T-helper 1 cell treated with Interleukin-12 subunit alpha and Interleukin-12 subunit beta and Interleukin-4 antibody, amounts not matched to agents 30 μg/mL and 1 μg/mL, for 36 hours (primary cell): ENCODE data around the gene RNF207.
"Not testable (repeated sequence)": the region's sequence is repeated elsewhere in the genome, so short reads cannot be mapped to it uniquely, and the experiment has no call there.

Source experiments
- H3K27ac Mint-ChIP-seq: one replicate; pipeline ENCODE4 v1.8.0; 2021; ENCODE audit warnings: mild to moderate bottlenecking, mixed read lengths
- H3K27me3 Mint-ChIP-seq: one replicate; pipeline ENCODE4 v1.8.0; 2021; ENCODE audit warnings: low read depth, mixed read lengths
- H3K36me3 Mint-ChIP-seq: one replicate; pipeline ENCODE4 v1.8.0; 2021; ENCODE audit warnings: low read depth, mixed read lengths
- H3K4me1 Mint-ChIP-seq: one replicate; pipeline ENCODE4 v1.8.0; 2021; ENCODE audit warnings: low read depth, mixed read lengths
- H3K4me3 Mint-ChIP-seq: one replicate; pipeline ENCODE4 v1.8.0; 2021; ENCODE audit warnings: mild to moderate bottlenecking, moderate library complexity, mixed read lengths
- H3K9me3 Mint-ChIP-seq: one replicate; pipeline ENCODE4 v1.8.0; 2021; ENCODE audit warnings: mixed read lengths

Gene RNF207

DNA sequence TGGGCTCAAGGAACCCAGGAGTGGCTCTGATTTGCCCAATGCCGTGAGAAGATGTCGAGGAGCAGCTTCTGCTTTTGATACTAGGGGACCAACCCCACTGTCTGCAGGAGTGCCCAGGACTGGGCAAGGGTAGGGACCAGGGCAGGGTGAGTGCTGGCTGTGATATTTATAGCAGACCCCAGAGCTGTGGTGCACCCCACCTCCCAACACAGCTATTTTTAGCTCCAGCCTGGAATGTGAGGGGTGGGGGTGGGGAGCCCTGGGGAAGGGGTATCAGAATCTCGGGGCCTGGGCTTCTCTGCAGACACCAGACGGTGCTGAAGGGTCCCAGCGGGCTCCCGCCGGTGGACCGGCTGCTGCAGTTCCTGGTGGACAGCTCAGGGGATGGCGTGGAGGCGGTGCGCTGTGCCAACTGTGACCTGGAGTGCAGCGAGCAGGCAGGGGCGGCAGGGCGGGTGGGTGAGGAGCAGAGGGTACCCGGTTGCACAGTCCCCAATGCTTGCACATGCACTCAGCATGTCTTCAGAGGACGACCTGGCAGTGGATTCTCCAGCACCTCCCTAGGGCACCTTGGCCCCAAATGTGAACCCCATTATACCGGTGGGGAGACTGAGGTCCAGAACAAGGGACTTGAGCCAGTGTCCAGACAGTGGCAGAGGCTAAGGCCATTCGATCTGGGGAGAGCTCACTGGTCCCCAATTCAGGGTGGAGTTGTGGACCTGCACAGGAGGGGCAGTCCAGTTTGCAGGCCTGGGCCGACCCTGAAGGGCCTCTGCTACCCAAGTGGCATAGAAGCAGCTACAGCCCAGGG, 1.4 kb downstream of the RNF207 start:
- Mint-ChIP-seq H3K27me3 (no peaks in the 10 kb centered on the region), H3K4me1 (peaks cover 17% of the 10 kb centered on the region), H3K4me3 (peak overlapping the region; percentile 80), H3K36me3 (peaks cover 19% of the 10 kb centered on the region), H3K9me3 (no peaks in the 10 kb centered on the region), H3K27ac (no peak overlapping the region)

DNA sequence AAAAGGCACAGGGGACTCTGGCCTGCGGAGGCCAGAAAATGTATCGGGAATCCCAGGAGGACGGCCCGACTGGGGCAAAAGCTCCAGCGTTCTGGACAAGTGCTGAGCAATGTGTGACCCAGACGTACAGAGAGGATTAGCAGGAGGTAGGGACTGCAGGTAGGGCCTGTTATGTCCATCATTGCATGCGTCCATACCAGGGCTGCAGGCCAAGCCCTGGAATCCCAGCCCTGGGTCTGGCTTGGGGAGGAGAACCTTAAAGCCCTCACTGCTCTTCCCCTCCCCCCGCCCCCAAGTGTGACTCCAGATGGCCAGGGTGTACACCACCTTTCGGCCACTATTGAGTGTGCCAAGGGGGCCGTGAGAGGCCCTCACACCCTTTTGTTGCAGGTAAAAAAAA, 2.0 kb downstream of the RNF207 start:
- Mint-ChIP-seq H3K9me3 (no peaks in the 10 kb centered on the region), H3K4me3 (no peak overlapping the region), H3K36me3 (peaks cover 21% of the 10 kb centered on the region), H3K27ac (no peak overlapping the region), H3K27me3 (no peaks in the 10 kb centered on the region), H3K4me1 (peaks cover 17% of the 10 kb centered on the region)

DNA sequence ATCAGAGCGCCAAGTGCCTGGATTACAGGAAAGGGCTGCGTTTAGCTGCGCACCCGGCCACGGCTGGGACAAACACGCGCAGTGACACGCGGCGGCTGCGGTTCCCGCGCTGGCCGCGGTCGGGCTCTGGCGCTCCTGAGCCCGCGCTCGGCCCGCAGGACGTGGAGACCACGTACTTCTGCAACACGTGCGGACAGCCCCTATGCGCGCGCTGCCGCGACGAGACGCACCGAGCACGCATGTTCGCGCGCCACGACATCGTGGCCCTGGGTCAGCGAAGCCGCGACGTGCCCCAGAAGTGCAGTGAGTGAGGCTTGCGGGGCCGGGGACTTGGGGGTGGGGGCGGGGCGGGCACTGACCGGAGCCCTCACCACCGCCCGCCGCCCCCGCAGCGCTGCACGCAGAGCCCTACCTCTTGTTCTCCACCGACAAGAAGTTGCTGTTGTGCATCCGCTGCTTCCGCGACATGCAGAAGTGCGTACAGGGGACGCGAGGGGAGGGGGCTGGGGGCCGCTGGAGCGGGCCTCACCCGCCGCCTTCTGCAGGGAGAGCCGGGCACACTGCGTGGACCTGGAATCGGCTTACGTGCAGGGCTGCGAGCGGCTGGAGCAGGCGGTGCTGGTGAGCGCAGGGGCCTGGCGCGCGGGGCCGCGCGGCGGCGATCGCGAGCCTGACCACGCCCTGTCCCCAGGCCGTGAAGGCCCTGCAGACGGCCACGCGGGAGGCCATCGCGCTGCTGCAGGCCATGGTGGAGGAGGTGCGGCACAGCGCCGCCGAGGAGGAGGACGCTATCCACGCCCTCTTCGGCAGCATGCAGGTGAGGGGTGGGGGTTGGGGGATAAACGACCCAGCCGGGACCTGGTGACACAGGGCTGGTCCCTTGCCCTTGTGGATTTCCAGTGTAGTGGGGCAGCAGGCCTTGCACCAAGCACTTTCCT, 3.1 kb downstream of the RNF207 start:
- no peak overlapping the region for H3K27ac Mint-ChIP-seq
- H3K9me3 Mint-ChIP-seq: no peaks in the 10 kb centered on the region
- H3K27me3 Mint-ChIP-seq: no peaks in the 10 kb centered on the region
- H3K4me3 Mint-ChIP-seq: no peak overlapping the region
- H3K36me3 Mint-ChIP-seq: peaks cover 26% of the 10 kb centered on the region
- H3K4me1 Mint-ChIP-seq: peaks cover 17% of the 10 kb centered on the region

DNA sequence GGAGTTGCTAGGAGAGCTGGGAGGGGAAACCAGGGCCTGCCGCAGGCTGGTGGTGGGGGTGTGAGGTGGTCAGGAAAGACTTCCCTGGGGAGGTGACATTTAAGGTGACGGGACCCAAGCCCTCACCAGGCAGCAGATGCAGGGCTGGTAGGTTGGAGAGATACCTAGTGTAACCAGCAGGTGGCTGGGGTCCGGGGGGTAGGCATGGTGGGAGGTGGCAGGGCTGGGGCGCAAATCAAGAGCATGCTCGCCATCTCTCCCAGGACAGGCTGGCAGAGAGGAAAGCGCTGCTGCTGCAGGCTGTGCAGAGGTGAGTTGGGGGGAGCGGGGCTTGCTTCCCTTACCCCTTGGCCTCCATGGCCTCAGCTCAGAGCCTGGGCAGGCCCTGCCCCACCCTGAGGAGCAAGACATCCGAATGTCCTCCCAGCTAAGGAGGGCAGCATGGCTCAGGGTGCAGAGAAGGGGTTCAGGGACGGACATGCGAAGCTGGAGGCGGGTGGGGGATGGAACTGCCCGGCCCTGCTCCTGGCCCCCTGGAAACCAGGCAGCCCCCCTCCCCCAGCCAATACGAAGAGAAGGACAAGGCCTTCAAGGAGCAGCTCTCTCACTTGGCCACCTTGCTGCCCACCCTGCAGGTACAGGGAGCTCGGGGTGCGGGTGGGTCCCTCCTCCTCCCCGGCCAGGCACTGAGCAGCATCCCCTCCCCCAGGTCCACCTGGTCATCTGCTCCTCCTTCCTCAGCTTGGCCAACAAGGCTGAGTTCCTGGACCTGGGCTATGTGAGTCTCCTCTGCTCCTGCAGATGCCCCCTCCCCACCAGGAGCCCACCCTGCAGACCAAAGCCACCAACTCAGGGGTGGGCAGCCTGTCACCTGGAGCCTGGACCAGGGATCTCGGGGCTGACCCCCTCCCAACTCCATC, 4.0 kb downstream of the RNF207 start:
- Mint-ChIP-seq H3K27me3 (no peaks in the 10 kb centered on the region), H3K36me3 (peaks cover 26% of the 10 kb centered on the region), H3K27ac (no peak overlapping the region), H3K4me3 (peak overlapping the region; percentile 0), H3K4me1 (peaks cover 12% of the 10 kb centered on the region), H3K9me3 (no peaks in the 10 kb centered on the region)

DNA sequence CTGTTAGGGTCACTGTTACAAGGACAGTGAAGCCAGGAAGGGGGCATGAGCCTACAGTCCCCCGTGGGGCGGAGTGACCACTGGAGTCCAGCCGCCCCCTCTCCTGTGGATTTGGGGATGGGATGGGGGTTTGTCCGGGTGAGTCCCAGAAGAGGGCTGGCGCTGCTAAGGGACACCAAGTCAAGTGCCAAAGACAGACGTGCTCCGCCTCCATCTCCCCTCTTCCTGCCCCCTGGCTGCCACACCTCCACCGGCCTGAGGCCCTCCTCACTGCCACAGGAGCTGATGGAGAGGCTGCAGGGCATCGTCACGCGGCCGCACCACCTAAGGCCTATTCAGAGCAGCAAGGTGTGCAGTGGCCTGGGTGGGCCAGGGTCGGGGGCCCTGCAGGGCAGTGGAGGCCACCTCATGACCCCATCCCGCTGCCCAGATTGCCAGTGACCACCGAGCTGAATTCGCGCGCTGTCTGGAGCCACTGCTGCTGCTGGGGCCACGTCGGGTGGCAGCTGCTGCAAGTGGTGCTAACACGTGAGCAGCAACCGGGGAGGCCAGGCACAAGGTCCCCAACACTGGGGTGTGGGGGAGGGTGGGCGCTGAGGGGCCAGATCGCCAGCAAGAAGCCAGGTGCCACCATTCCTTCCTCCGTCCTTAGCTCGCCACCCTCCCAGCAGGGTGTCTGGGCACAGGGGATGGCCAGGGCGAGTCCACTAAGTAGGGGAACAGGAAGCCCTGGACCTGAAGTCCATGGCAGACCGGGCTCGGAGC, 4.9 kb downstream of the RNF207 start:
- Mint-ChIP-seq H3K27me3 (no peaks in the 10 kb centered on the region), H3K27ac (no peak overlapping the region), H3K9me3 (no peaks in the 10 kb centered on the region), H3K4me1 (peaks cover 12% of the 10 kb centered on the region), H3K36me3 (peaks cover 30% of the 10 kb centered on the region), H3K4me3 (no peak overlapping the region)

DNA sequence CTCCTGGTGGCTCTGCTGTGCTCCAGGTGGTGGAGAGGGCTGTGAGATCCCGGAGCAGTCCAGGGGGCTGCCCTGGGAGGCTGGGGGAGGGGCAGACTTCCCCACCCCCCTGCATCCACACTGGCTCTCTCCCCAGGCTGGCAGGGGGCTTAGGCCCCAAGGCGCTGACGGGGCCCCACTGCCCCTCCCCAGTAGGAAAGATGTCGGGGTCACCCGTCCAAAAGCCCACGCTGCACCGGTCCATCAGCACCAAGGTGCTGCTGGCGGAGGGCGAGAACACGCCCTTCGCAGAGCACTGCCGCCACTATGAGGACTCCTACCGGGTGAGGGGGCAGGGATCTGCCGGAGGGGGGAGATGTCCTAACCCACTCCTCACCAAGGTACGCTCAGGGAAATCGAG, 5.8 kb downstream of the RNF207 start:
- Mint-ChIP-seq H3K27me3 (no peaks in the 10 kb centered on the region), H3K36me3 (peaks cover 29% of the 10 kb centered on the region), H3K4me1 (peaks cover 11% of the 10 kb centered on the region), H3K27ac (no peak overlapping the region), H3K9me3 (no peaks in the 10 kb centered on the region), H3K4me3 (no peak overlapping the region)

DNA sequence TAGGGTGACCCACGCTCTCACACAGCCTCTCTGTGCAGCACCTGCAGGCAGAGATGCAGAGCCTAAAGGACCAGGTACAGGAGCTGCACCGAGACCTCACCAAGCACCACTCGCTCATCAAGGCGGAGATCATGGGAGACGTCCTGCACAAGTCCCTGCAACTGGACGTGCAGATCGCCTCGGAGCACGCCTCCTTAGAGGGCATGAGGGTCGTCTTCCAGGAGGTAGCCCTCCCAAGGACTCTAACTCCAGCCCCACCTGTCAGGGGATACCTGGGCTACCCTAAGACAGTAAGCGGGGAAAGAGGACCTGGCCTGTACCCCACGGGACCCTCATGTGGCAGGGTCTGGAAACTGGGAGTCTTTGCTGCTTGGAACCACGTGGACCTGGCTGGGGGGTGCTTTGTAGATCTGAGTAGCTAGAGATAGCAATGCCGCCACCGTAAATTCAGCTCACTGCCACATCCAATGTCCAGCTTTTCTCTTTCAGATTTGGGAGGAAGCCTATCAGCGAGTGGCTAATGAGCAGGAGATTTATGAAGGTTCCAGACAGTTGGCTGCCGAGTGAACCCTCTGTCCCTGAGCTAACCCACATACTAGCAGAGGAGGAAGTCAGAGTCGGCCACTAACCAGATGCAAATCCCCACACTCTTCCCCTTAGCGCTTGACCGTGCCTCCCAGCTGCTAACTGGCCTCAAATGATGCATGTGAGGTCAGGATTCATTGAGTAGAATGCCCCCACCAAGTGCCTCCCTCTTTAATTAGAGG, 6.5 kb downstream of the RNF207 start:
- H3K36me3 Mint-ChIP-seq: peaks cover 26% of the 10 kb centered on the region
- no peak overlapping the region for H3K27ac Mint-ChIP-seq
- peaks cover 9% of the 10 kb centered on the region for H3K4me1 Mint-ChIP-seq
- no peaks in the 10 kb centered on the region for H3K27me3 Mint-ChIP-seq
- H3K4me3 Mint-ChIP-seq: no peak overlapping the region
- no peaks in the 10 kb centered on the region for H3K9me3 Mint-ChIP-seq

DNA sequence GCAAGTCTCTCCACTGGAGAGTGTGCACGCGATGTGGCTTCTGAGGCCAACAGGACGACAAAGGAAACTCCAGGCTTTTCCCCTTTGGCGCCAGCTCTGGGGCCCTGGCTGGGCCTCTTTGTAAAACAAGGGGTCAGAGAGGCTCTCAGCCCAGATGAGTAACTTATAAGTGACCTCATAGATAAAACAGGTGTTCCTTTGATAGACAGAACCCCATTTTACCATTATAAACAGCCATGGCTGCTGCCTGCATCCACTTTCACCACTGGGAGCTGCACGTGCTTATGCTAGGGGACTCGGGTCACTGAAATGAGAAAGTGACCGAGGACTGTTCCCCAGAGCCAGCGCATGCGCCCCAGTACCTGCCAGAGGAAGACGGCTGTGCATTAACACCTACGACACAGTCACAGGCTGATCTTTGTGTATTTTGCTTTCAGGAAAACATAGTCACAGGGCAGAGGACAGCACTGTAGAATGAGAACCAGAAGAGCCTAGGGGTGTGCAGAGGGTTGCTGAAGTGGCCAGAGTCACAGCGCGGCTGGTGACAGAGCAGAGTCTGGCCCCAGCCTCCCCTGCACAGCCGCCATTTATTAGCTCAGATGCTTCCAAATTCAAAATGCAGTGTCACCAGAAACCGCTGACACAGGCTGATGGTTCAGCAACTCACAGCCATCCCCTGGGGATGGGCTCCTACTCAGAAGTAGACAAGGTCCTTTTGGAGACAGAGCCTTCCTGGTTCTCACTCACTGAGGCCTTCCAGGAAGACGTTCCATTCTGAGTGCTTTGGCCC, 12.7 kb downstream of the RNF207 start:
- Mint-ChIP-seq H3K27me3 (no peaks in the 10 kb centered on the region), H3K4me3 (no peak overlapping the region), H3K9me3 (no peaks in the 10 kb centered on the region), H3K27ac (no peak overlapping the region), H3K36me3 (peaks cover 11% of the 10 kb centered on the region), H3K4me1 (peaks cover 6% of the 10 kb centered on the region)

DNA sequence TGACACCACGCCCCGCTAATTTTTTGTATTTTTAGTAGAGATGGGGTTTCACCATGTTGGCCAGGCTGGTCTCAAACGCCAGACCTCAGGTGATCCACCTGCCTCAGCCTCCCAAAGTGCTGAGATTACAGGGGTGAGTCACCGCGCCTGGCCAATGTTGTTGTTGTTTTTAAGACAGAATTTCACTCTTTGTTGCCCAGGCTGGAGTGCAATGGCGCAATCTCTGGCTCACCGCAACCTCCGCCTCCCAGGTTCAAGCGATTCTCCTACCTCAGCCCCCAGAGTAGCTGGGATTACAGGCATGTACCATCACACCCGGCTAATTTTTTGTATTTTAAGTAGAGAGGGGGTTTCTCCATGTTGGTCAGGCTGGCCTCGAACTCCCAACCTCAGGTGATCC, 13.7 kb downstream of the RNF207 start:
- H3K9me3 Mint-ChIP-seq, H3K27me3 Mint-ChIP-seq, H3K4me3 Mint-ChIP-seq, H3K4me1 Mint-ChIP-seq, H3K27ac Mint-ChIP-seq: not testable (repeated sequence)
- H3K36me3 Mint-ChIP-seq: peaks cover 17% of the 10 kb centered on the region

DNA sequence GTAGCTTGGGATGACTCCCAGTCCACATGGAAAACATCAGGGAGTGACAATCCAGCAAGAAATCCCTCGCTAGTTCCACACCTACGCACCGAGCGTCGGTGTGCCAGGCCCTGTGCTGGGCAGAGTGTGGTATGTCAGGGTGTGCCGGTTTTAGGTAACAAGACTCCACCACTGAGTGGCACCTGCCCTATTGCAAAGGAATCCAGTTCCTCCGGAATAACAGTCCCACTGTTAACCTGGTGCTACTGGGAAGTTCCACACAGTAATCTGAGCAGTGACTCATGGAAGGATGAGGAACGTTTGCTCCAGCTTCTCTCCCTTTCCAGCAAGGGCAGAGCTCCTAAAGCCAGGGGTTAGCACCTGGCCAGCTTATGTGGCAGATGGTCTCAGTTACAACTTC, 14.3 kb downstream of the RNF207 start:
- H3K36me3 Mint-ChIP-seq: peaks cover 17% of the 10 kb centered on the region
- H3K4me3 Mint-ChIP-seq: no peak overlapping the region
- H3K4me1 Mint-ChIP-seq: peaks cover 6% of the 10 kb centered on the region
- no peak overlapping the region for H3K27ac Mint-ChIP-seq
- no peaks in the 10 kb centered on the region for H3K9me3 Mint-ChIP-seq
- H3K27me3 Mint-ChIP-seq: no peaks in the 10 kb centered on the region

DNA sequence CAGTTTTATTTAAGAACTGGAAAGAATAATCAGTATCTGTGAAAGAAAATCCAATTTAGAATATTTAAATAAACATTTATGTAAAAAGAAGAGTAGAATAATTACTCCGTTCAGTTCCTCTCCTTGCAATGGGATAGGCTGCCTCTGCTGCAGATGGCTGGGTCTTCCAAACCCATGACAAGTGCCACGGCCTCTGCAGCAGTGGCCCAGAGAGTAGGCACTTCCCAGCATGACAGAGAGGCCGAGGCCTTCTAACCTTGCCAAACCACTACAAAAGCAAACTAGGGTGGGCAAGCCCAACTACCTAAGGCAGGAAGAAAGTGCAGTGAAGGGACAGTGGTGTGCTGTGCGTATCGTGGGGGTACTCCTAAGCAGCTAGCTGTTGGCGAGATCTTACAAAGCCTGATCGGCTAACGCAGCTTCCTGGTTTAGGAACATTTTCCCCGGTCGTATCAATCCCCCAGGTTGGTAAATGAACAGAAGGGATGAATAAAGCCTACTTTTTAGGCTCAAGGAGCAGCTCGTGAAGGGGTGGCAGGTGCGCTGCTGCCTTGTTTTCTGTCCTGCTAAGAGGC, 15.4 kb downstream of the RNF207 start:
- H3K4me3 Mint-ChIP-seq: no peak overlapping the region
- H3K9me3 Mint-ChIP-seq: no peaks in the 10 kb centered on the region
- H3K27me3 Mint-ChIP-seq: no peaks in the 10 kb centered on the region
- no peak overlapping the region for H3K27ac Mint-ChIP-seq
- H3K4me1 Mint-ChIP-seq: peaks cover 2% of the 10 kb centered on the region
- H3K36me3 Mint-ChIP-seq: peaks cover 20% of the 10 kb centered on the region

DNA sequence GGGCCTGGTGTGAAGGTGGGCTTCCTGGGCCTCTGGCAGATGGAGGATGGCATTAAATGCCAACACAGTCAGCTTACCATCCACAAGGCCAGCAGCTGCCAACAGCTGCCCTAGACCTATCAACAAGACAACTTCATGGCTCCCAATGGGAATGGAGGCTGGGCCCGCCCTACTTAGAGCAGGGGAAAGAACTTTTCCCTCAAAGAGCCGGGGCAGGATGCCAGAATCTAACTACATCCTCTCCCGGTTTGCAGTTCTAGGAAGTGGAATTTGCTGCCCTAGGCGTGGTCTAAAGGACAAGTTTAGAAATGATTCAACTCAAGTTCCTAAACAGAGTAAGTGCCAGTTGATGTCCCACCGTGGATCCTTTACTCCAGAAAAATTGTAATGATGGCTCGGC, 16.7 kb downstream of the RNF207 start:
- Mint-ChIP-seq H3K27ac (no peak overlapping the region), H3K4me3 (no peak overlapping the region), H3K9me3 (no peaks in the 10 kb centered on the region), H3K27me3 (no peaks in the 10 kb centered on the region), H3K4me1 (peaks cover 2% of the 10 kb centered on the region), H3K36me3 (peaks cover 25% of the 10 kb centered on the region)
